ENCODE measurements around the gene KLHDC9. TPM values are rescaled to one million over a fixed set of nuclear protein-coding genes. Genes with fewer than 3 reads are reported as not detected.

The KLHDC9 gene
- total RNA-seq, 2 experiments from 2014 or later, result 0.30 TPM; not detected in 1

Other genes starting within 250 kb of the KLHDC9 start
- 1 to 10 TPM; 1.8 to 2.1 TPM for gene CD244, start 235.5 kb upstream of the KLHDC9 start, total RNA-seq
- not detected for gene ITLN1, start 213.2 kb upstream of the KLHDC9 start, total RNA-seq
- not detected for gene ITLN2, start 143.6 kb upstream of the KLHDC9 start, total RNA-seq
- gene F11R, start 77.2 kb upstream of the KLHDC9 start, total RNA-seq, result 10 to 100 TPM; 14.1 to 15.6 TPM
- 10 to 100 TPM; 33.5 to 43.6 TPM for gene TSTD1, start 59.4 kb upstream of the KLHDC9 start, total RNA-seq
- 10 to 100 TPM; 78.0 to 81.2 TPM for gene USF1, start 52.4 kb upstream of the KLHDC9 start, total RNA-seq
- gene ARHGAP30, start 28.5 kb upstream of the KLHDC9 start, total RNA-seq, result 100 to 1,000 TPM; 244 to 304 TPM
- gene NECTIN4, start 8.8 kb upstream of the KLHDC9 start, total RNA-seq, result under 1 TPM in 1 of 2 experiments, not detected in 1; 0.15 TPM
- 10 to 100 TPM; 46.0 to 56.0 TPM for gene PFDN2, start 19.7 kb downstream of the KLHDC9 start, total RNA-seq
- gene NIT1, start 19.7 kb downstream of the KLHDC9 start, total RNA-seq, result 10 to 100 TPM; 37.7 to 39.0 TPM
- gene DEDD, start 34.3 kb downstream of the KLHDC9 start, total RNA-seq, result 10 to 100 TPM; 39.8 to 43.1 TPM
- gene UFC1, start 55.6 kb downstream of the KLHDC9 start, total RNA-seq, result 100 to 1,000 TPM; 115 to 120 TPM
- gene USP21, start 61.1 kb downstream of the KLHDC9 start, total RNA-seq, result 10 to 100 TPM; 34.7 to 40.2 TPM
- 10 to 100 TPM; 33.6 to 40.7 TPM for gene PPOX, start 68.1 kb downstream of the KLHDC9 start, total RNA-seq
- 10 to 100 TPM; 43.1 to 48.6 TPM for gene B4GALT3, start 79.1 kb downstream of the KLHDC9 start, total RNA-seq
- 1 to 10 TPM in 1 of 2 experiments, under 1 TPM in 1; 0.31 to 1.3 TPM for gene ADAMTS4, start 100.7 kb downstream of the KLHDC9 start, total RNA-seq
- 10 to 100 TPM; 74.2 to 82.1 TPM for gene NDUFS2, start 104.0 kb downstream of the KLHDC9 start, total RNA-seq
- 1 to 10 TPM; 1.8 to 3.0 TPM for gene FCER1G, start 116.9 kb downstream of the KLHDC9 start, total RNA-seq
- gene APOA2, start 125.3 kb downstream of the KLHDC9 start, total RNA-seq, result not detected
- 10 to 100 TPM; 16.7 to 17.3 TPM for gene TOMM40L, start 127.7 kb downstream of the KLHDC9 start, total RNA-seq
- gene NR1I3, start 139.8 kb downstream of the KLHDC9 start, total RNA-seq, result not detected
- under 1 TPM in 1 of 2 experiments, not detected in 1; 0.15 TPM for gene PCP4L1, start 160.4 kb downstream of the KLHDC9 start, total RNA-seq
- 1 to 10 TPM; 4.5 to 5.2 TPM for gene MPZ, start 211.6 kb downstream of the KLHDC9 start, total RNA-seq
- 100 to 1,000 TPM; 159 to 169 TPM for gene SDHC, start 216.0 kb downstream of the KLHDC9 start, total RNA-seq